ENCODE results near the gene FEV. TPM values are rescaled to one million over a fixed set of nuclear protein-coding genes. Genes with fewer than 3 reads are reported as not detected.

The FEV gene
- total and polyA plus RNA-seq, 2 donors (not counting 3 experiments of a cell fraction or from before 2014, with no cell fraction given) = not detected

DNA sequence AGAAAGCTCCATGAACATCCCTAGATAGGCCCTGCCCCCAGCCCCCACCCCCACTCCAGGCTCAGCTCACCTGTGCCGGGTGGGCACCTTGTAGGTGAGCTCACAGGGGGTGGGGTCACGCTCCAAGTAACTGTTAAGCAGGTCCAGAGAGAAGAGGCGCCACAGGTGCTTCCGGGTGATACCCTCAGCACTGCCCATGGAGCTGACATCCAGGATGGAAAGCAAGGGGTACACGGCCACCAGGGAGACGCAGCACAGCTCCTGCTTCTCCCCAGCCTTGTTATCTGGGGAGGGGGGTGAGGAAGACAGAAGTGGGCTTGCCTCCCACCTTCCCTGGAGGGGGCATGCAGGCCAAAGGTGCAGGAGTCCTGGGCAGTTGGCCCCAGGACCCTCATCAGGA, 34.5 kb upstream of the FEV start:
- TF ChIP-seq, protein P1, sequence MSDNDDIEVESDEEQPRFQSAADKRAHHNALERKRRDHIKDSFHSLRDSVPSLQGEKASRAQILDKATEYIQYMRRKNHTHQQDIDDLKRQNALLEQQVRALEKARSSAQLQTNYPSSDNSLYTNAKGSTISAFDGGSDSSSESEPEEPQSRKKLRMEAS (IDR thresholded peaks at IDR 0.05; ENCODE audit: insufficient read depth, insufficient read length) = no peak
- TF ChIP-seq CTCF (IDR thresholded peaks at IDR 0.05; ENCODE audit: extremely low read depth in 1 of 2, insufficient read depth in 1 of 2, low read depth in 1 of 2, low read length in 2 of 2) (no peak), JUN (IDR thresholded peaks at IDR 0.05; ENCODE audit: borderline replicate concordance, insufficient read depth, insufficient read length, low read depth) (no peak)
- intact Hi-C loops (cut with micrococcal nuclease) = no loop called here
- Histone ChIP-seq H3K36me3 (ENCODE audit: control insufficient read depth in 2 of 2, extremely low read depth in 1 of 2, insufficient read depth in 2 of 2, low read length in 2 of 2) (no peaks in the 10 kb centered on the region), H3K27me3 (ENCODE audit: control insufficient read depth in 2 of 2, insufficient read depth in 2 of 2, low read length in 2 of 2) (peaks cover 0 to 4% of the 10 kb centered on the region in 2 experiments), H4K20me1 (replicated peaks; ENCODE audit: control insufficient read depth, extremely low read depth, insufficient read depth, low read length) (no peaks in the 10 kb centered on the region), H3K4me2 (ENCODE audit: insufficient read depth, low read length) (no peak overlapping the region), H3K4me3 (replicated peaks in 1 of 3; ENCODE audit: insufficient read depth in 1 of 3, low read depth in 1 of 3, low read length in 3 of 3) (no peak overlapping the region), H3K4me1 (ENCODE audit: control insufficient read depth, extremely low read depth, insufficient read depth, low read length) (no peaks in the 10 kb centered on the region), H2AFZ (ENCODE audit: low read depth, low read length) (no peak overlapping the region), H3K9me1 (replicated peaks; ENCODE audit: control insufficient read depth, extremely low read depth, insufficient read depth, low read length) (no peaks in the 10 kb centered on the region), H3K27ac (ENCODE audit: insufficient read depth, low read depth, low read length) (no peak overlapping the region), H3K79me2 (ENCODE audit: control insufficient read depth, insufficient read depth, low read length) (no peaks in the 10 kb centered on the region), H3K9ac (replicated peaks; ENCODE audit: extremely low read depth, insufficient read depth, low read length) (no peak overlapping the region), H3K9me3 (replicated peaks; ENCODE audit: control insufficient read depth, insufficient read depth, low read length) (no peaks in the 10 kb centered on the region)
- FAIRE-seq (no peak), DNase-seq (ENCODE audit: low read depth, low spot score) (no peak)
- CTCF ChIA-PET = interaction anchor here (1.4 to 3.6 kb wide), 4 partner anchors 10 to 135 kb away, joined by 3 to 37 read pairs (median 10); no protein-coding TSS in a partner anchor
- no TSS peak for BruUV-seq (replicated peaks)
- POLR2A ChIA-PET = no interaction called here
- dilution Hi-C loops (cut with MboI; ENCODE audit: extremely low pct_ligation_motif_present, low sequenced_read_pairs) = no loop called here

DNA sequence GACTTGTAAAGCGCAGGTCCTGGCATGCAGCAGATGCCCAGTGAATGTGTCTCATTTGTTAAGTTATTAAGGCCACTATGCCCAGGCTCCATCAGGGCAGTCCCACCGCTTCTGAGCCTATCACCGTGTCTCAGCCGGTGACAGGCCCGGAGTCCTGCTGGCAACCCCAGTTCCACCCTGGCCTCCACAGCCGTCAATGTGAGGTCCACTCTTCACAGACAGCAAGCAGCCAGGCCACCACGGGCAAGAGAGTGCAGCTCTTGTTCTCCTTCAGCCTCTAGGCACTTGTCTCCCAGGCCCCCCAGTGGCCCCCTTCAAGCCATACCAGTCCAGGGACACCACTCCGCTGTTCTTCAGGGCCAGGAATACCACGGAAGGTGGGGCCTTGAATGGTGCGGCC, 33.7 kb upstream of the FEV start:
- H3K27me3 ChIP-seq (ENCODE audit: control insufficient read depth in 2 of 2, insufficient read depth in 2 of 2, low read length in 2 of 2) = peaks cover 0 to 4% of the 10 kb centered on the region in 2 experiments
- dilution Hi-C loops (cut with MboI; ENCODE audit: extremely low pct_ligation_motif_present, low sequenced_read_pairs) (no loop called here), intact Hi-C loops (cut with micrococcal nuclease) (no loop called here)
- no peak overlapping the region for H3K4me3 ChIP-seq (replicated peaks in 1 of 3; ENCODE audit: insufficient read depth in 1 of 3, low read depth in 1 of 3, low read length in 3 of 3)
- H3K4me2 ChIP-seq (ENCODE audit: insufficient read depth, low read length) = no peak overlapping the region
- TF ChIP-seq POLR2AphosphoS5 (IDR thresholded peaks at IDR 0.05; ENCODE audit: insufficient read depth, low read depth, low read length) (no peak), EZH2 (IDR thresholded peaks at IDR 0.05; ENCODE audit: borderline replicate concordance, low read depth, low read length, severe bottlenecking) (no peak), MYC (IDR thresholded peaks at IDR 0.05; ENCODE audit: low read depth, low read length) (no peak), POLR2A (IDR thresholded peaks at IDR 0.05; ENCODE audit: low read depth, low read length) (no peak), FOS (IDR thresholded peaks at IDR 0.05; ENCODE audit: borderline replicate concordance, insufficient read depth, low read length) (no peak), GATA2 (IDR thresholded peaks at IDR 0.05; ENCODE audit: insufficient read depth, insufficient read length, low read depth, low read length) (no peak), JUN (IDR thresholded peaks at IDR 0.05; ENCODE audit: borderline replicate concordance, insufficient read depth, insufficient read length, low read depth) (no peak), CTCF (IDR thresholded peaks at IDR 0.05; ENCODE audit: extremely low read depth in 1 of 2, insufficient read depth in 1 of 2, low read depth in 1 of 2, low read length in 2 of 2) (no peak)
- TF ChIP-seq, protein P1 (IDR thresholded peaks at IDR 0.05; ENCODE audit: insufficient read depth, insufficient read length) = no peak
- no peaks in the 10 kb centered on the region for H3K9me3 ChIP-seq (replicated peaks; ENCODE audit: control insufficient read depth, insufficient read depth, low read length)
- H3K9ac ChIP-seq (replicated peaks; ENCODE audit: extremely low read depth, insufficient read depth, low read length) = no peak overlapping the region
- DNase-seq (ENCODE audit: low read depth, low spot score) (no peak), FAIRE-seq (no peak)
- H3K9me1 ChIP-seq (replicated peaks; ENCODE audit: control insufficient read depth, extremely low read depth, insufficient read depth, low read length) = no peaks in the 10 kb centered on the region
- H3K4me1 ChIP-seq (ENCODE audit: control insufficient read depth, extremely low read depth, insufficient read depth, low read length) = no peaks in the 10 kb centered on the region
- H2AFZ ChIP-seq (ENCODE audit: low read depth, low read length) = no peak overlapping the region
- no peaks in the 10 kb centered on the region for H4K20me1 ChIP-seq (replicated peaks; ENCODE audit: control insufficient read depth, extremely low read depth, insufficient read depth, low read length)
- BruUV-seq (replicated peaks) = no TSS peak
- ChIA-PET CTCF (interaction anchor here (1.4 to 3.6 kb wide), 5 partner anchors 8 to 136 kb away, joined by 3 to 37 read pairs (median 9); no protein-coding TSS in a partner anchor), POLR2A (no interaction called here)
- no peak overlapping the region for H3K27ac ChIP-seq (ENCODE audit: insufficient read depth, low read depth, low read length)
- no peaks in the 10 kb centered on the region for H3K79me2 ChIP-seq (ENCODE audit: control insufficient read depth, insufficient read depth, low read length)
- no peaks in the 10 kb centered on the region for H3K36me3 ChIP-seq (ENCODE audit: control insufficient read depth in 2 of 2, extremely low read depth in 1 of 2, insufficient read depth in 2 of 2, low read length in 2 of 2)
